ENCODE results near the gene LRRC45. TPM values are rescaled to one million over a fixed set of nuclear protein-coding genes. Genes with fewer than 3 reads are reported as not detected.

The LRRC45 gene
- total and polyA plus RNA-seq, 2 experiments from 2014 or later: 16.1 to 40.7 TPM

DNA sequence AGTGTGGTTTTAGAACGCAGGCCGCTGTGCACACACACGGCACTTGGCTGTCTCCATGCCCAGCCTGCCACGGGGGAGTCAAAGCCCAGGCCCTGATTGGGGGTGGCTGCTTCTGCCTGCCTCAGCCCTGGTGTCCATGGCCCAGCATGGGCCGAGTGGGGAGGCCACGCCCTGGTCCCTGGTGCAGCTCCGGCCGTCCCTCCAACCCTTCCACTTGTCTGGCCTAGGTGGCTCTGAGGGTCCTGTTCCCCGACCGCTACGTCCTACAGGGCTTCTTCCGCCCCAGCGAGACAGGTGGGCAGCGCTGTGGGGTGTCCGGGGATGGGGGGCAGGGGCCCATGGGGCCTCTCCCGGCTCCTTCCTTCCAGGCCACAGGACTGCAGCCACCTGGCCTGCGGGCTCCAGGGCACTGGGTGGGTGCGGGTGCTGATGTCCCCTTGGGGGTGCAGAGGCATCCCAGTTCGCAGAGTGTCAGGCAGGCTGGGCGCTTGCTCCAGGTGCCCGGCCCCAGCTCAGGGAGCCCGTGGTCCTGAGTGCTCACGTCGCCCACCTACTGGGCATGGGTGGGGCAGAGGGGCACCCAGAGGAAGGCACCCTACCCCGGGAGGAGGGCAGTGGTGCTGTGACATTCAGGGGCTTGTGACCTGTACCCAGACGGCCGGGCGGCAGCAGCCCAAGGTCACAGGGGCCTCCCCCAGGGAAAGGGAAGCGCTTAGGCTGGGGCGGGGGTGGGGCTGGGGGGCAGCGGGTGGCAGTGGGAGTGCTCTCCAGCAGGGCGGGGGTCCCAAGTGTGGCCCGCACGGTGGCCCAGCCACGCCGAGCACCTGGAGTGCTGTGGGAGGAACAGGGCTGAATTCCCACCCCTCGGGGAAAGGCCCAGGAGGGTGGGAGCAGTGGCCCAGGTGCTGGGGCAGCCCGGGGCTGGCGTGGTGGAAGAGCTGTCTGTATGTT, 12.3 kb upstream of the LRRC45 start (continued):
- TF ChIP-seq, protein P1, sequence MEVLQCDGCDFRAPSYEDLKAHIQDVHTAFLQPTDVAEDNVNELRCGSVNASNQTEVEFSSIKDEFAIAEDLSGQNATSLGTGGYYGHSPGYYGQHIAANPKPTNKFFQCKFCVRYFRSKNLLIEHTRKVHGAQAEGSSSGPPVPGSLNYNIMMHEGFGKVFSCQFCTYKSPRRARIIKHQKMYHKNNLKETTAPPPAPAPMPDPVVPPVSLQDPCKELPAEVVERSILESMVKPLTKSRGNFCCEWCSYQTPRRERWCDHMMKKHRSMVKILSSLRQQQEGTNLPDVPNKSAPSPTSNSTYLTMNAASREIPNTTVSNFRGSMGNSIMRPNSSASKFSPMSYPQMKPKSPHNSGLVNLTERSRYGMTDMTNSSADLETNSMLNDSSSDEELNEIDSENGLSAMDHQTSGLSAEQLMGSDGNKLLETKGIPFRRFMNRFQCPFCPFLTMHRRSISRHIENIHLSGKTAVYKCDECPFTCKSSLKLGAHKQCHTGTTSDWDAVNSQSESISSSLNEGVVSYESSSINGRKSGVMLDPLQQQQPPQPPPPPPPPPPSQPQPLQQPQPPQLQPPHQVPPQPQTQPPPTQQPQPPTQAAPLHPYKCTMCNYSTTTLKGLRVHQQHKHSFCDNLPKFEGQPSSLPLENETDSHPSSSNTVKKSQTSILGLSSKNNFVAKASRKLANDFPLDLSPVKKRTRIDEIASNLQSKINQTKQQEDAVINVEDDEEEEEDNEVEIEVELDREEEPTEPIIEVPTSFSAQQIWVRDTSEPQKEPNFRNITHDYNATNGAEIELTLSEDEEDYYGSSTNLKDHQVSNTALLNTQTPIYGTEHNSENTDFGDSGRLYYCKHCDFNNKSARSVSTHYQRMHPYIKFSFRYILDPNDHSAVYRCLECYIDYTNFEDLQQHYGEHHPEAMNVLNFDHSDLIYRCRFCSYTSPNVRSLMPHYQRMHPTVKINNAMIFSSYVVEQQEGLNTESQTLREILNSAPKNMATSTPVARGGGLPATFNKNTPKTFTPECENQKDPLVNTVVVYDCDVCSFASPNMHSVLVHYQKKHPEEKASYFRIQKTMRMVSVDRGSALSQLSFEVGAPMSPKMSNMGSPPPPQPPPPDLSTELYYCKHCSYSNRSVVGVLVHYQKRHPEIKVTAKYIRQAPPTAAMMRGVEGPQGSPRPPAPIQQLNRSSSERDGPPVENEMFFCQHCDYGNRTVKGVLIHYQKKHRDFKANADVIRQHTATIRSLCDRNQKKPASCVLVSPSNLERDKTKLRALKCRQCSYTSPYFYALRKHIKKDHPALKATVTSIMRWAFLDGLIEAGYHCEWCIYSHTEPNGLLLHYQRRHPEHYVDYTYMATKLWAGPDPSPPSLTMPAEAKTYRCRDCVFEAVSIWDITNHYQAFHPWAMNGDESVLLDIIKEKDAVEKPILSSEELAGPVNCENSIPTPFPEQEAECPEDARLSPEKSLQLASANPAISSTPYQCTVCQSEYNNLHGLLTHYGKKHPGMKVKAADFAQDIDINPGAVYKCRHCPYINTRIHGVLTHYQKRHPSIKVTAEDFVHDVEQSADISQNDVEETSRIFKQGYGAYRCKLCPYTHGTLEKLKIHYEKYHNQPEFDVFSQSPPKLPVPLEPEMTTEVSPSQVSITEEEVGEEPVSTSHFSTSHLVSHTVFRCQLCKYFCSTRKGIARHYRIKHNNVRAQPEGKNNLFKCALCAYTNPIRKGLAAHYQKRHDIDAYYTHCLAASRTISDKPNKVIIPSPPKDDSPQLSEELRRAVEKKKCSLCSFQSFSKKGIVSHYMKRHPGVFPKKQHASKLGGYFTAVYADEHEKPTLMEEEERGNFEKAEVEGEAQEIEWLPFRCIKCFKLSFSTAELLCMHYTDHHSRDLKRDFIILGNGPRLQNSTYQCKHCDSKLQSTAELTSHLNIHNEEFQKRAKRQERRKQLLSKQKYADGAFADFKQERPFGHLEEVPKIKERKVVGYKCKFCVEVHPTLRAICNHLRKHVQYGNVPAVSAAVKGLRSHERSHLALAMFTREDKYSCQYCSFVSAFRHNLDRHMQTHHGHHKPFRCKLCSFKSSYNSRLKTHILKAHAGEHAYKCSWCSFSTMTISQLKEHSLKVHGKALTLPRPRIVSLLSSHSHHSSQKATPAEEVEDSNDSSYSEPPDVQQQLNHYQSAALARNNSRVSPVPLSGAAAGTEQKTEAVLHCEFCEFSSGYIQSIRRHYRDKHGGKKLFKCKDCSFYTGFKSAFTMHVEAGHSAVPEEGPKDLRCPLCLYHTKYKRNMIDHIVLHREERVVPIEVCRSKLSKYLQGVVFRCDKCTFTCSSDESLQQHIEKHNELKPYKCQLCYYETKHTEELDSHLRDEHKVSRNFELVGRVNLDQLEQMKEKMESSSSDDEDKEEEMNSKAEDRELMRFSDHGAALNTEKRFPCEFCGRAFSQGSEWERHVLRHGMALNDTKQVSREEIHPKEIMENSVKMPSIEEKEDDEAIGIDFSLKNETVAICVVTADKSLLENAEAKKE (CRISPR knock-in tag; IDR thresholded peaks at IDR 0.05): no peak
- TF ChIP-seq, protein P2, sequence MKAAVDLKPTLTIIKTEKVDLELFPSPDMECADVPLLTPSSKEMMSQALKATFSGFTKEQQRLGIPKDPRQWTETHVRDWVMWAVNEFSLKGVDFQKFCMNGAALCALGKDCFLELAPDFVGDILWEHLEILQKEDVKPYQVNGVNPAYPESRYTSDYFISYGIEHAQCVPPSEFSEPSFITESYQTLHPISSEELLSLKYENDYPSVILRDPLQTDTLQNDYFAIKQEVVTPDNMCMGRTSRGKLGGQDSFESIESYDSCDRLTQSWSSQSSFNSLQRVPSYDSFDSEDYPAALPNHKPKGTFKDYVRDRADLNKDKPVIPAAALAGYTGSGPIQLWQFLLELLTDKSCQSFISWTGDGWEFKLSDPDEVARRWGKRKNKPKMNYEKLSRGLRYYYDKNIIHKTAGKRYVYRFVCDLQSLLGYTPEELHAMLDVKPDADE (IDR thresholded peaks at IDR 0.05): no peak
- TF ChIP-seq POLR2AphosphoS5 (IDR thresholded peaks at IDR 0.05; ENCODE audit: low read depth): no peak
- no peak for TF ChIP-seq JUNB (IDR thresholded peaks at IDR 0.05; ENCODE audit: unreplicated experiment)

DNA sequence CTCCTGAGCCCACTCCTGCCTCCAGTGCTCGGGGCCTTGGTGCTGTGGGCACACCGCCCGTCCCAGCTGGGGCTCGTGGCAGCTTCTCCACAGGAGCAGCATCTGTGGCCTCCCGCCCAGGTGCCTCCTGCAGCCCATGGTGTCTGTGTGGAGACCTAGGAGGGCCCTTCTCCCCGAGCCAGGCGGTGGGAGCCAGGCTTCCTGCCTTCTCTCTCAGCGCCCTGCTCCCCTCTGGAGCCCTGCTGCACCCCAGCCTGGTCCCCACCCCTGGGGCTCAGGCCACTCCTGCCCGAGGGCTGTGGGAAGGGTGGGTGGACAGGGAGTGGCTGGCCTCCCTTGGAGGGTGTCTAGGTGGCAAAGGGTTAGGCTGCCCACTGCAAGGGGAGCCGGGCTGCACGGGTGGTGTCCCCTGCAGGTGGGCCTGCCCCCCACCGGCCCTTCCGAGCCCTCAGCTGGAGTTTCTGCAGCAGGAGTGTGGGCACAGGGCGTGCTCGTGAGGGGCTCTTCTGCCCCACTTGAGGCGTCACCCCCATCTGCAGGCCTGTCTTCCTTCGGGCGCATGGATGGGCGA, 11.4 kb upstream of the LRRC45 start:
- Mint-ChIP-seq H3K36me3 (ENCODE audit: low read depth) (no peaks in the 10 kb centered on the region), H3K4me3 (no peak overlapping the region), H3K4me1 (no peaks in the 10 kb centered on the region), H3K27ac (no peak overlapping the region), H3K27me3 (ENCODE audit: insufficient read depth, low read depth, poor library complexity) (peaks cover 4% of the 10 kb centered on the region), H3K9me3 (no peaks in the 10 kb centered on the region)
- DNase-seq (ENCODE audit: low spot score): no peak
- Histone ChIP-seq H3K27me3 (ENCODE audit: insufficient read depth) (no peaks in the 10 kb centered on the region), H2AFZ (no peak overlapping the region), H3K4me1 (ENCODE audit: insufficient read depth) (no peaks in the 10 kb centered on the region), H3K4me2 (no peak overlapping the region), H3K27ac (ENCODE audit: low read depth) (no peak overlapping the region), H3F3A (replicated peaks; ENCODE audit: low read depth) (no peaks in the 10 kb centered on the region), H3K79me2 (replicated peaks; ENCODE audit: insufficient read depth) (no peaks in the 10 kb centered on the region), H3K4me3 (no peak overlapping the region), H3K9me2 (ENCODE audit: insufficient read depth) (no peaks in the 10 kb centered on the region), H3K36me3 (ENCODE audit: insufficient read depth) (no peaks in the 10 kb centered on the region), H4K20me1 (replicated peaks; ENCODE audit: insufficient read depth) (no peaks in the 10 kb centered on the region)
- ATAC-seq: no peak
- TF ChIP-seq, protein P1 (CRISPR knock-in tag; IDR thresholded peaks at IDR 0.05): no peak
